IMR-90 (cell line): ENCODE measurements around the gene ACYP1. TPM values are rescaled to one million over a fixed set of nuclear protein-coding genes. Genes with fewer than 3 reads are reported as not detected.

ENCODE experiments used
- ATAC-seq: fragments of 200-7000 bp; cut with Tn5 transposase; 2 replicates; pipeline ENCODE4 v1.9.1; 2020; ENCODE audit warnings: low read depth, mild to moderate bottlenecking, moderate library complexity
- BruUV-seq: library from RNA; stranded (reverse); fragments of 400-500 nt; replicated peaks from 2 replicates; lab custom pipeline; 2021; lab: Mats Ljungman, UMichigan
- CTCF ChIA-PET: fragments of 300-600 bp; formaldehyde crosslinking; extraction: SDS; loops from one replicate; lab custom pipeline; 2021; ENCODE audit warnings: antibody characterized with exemption; lab: Yijun Ruan, JAX
- POLR2A ChIA-PET: fragments of 300-600 bp; sonication (Branson Sonifier 250); formaldehyde crosslinking; loops from one replicate; lab custom pipeline; 2022; ENCODE audit warnings: antibody characterized with exemption; ENCODE audit not compliant: unreplicated experiment; lab: Charles Lee
- DNase-seq: peaks from one replicate; pipeline ENCODE4 v3.0.0; 2013
- H2AFZ ChIP-seq: replicated peaks from 2 replicates; pipeline ENCODE3; 2013; ENCODE audit warnings: low read length, mild to moderate bottlenecking; ENCODE audit not compliant: poor library complexity
- H2AK5ac ChIP-seq: 2 replicates; pipeline ENCODE4 v1.6.1; 2013; ENCODE audit warnings: low read depth, low read length, inconsistent platforms
- H2AK9ac ChIP-seq: replicated peaks from 2 replicates; pipeline ENCODE3; 2013; ENCODE audit warnings: mild to moderate bottlenecking, low read depth, low read length, moderate library complexity; ENCODE audit not compliant: poor library complexity
- H2BK120ac ChIP-seq: 2 replicates; pipeline ENCODE4 v1.6.1; 2013; ENCODE audit warnings: low read depth, low read length, inconsistent platforms
- H2BK15ac ChIP-seq: 3 replicates; pipeline ENCODE4 v1.6.1; 2013; ENCODE audit warnings: low read depth, low read length, inconsistent platforms
- H2BK20ac ChIP-seq: 2 replicates; pipeline ENCODE4 v1.6.1; 2013; ENCODE audit warnings: low read depth, mild to moderate bottlenecking, inconsistent platforms, low read length, moderate library complexity
- H2BK5ac ChIP-seq: 2 replicates; pipeline ENCODE4 v1.6.1; 2013; ENCODE audit warnings: mild to moderate bottlenecking, low read depth, low read length, inconsistent platforms; ENCODE audit not compliant: poor library complexity, severe bottlenecking
- H3K14ac ChIP-seq: replicated peaks from 2 replicates; pipeline ENCODE4 v1.6.1; 2013; ENCODE audit warnings: low read depth, low read length, inconsistent platforms
- H3K18ac ChIP-seq: 2 replicates; pipeline ENCODE4 v1.6.1; 2013; ENCODE audit warnings: low read depth, low read length, control low read depth
- H3K23ac ChIP-seq: 2 replicates; pipeline ENCODE4 v1.6.1; 2013; ENCODE audit warnings: low read depth, low read length, inconsistent platforms
- H3K27ac ChIP-seq: 2 replicates; pipeline ENCODE4 v1.5.1; 2013; ENCODE audit warnings: mild to moderate bottlenecking, control low read depth, low read length; ENCODE audit not compliant: insufficient read depth
- H3K27me3 ChIP-seq: 2 replicates; pipeline ENCODE4 v1.6.1; 2013; ENCODE audit warnings: low read length; ENCODE audit not compliant: control insufficient read depth, insufficient read depth
- H3K36me3 ChIP-seq: 2 replicates; pipeline ENCODE4 v1.6.1; 2013; ENCODE audit warnings: low read length, mixed read lengths; ENCODE audit not compliant: control insufficient read depth, insufficient read depth
- H3K4ac ChIP-seq: 2 replicates; pipeline ENCODE4 v1.6.1; 2013; ENCODE audit warnings: low read depth, low read length, inconsistent platforms
- H3K4me1 ChIP-seq: 2 replicates; pipeline ENCODE4 v1.6.1; 2013; ENCODE audit warnings: low read length, mixed read lengths; ENCODE audit not compliant: control insufficient read depth, insufficient read depth
- H3K4me2 ChIP-seq: 2 replicates; pipeline ENCODE4 v1.6.1; 2013; ENCODE audit warnings: low read depth, mild to moderate bottlenecking, control low read depth, low read length, moderate library complexity
- H3K4me3 ChIP-seq: 2 replicates; pipeline ENCODE4 v1.5.1; 2013; ENCODE audit warnings: low read depth, mild to moderate bottlenecking, control low read depth, low read length, moderate library complexity; ENCODE audit not compliant: insufficient read depth
- H3K56ac ChIP-seq: 2 replicates; pipeline ENCODE4 v1.6.1; 2013; ENCODE audit warnings: low read length, inconsistent platforms; ENCODE audit not compliant: insufficient read depth; ENCODE audit errors: extremely low read depth
- H3K79me1 ChIP-seq, 2 experiments: 2 replicates each; pipeline ENCODE4 v1.6.1; 2013; ENCODE audit warnings: low read length in 2 of 2, inconsistent platforms in 1 of 2, low read depth in 1 of 2
- H3K9ac ChIP-seq: 2 replicates; pipeline ENCODE4 v1.6.1; 2013; ENCODE audit warnings: low read depth, low read length, control low read depth
- H3K9me1 ChIP-seq: 2 replicates; pipeline ENCODE4 v1.6.1; 2013; ENCODE audit warnings: low read length, inconsistent platforms; ENCODE audit not compliant: insufficient read depth
- H3K9me3 ChIP-seq: 2 replicates; pipeline ENCODE4 v1.6.1; 2013; ENCODE audit warnings: low read length; ENCODE audit not compliant: control insufficient read depth, insufficient read depth
- H4K20me1 ChIP-seq: 2 replicates; pipeline ENCODE4 v1.6.1; 2013; ENCODE audit warnings: low read length, inconsistent platforms; ENCODE audit not compliant: insufficient read depth
- H4K5ac ChIP-seq: 2 replicates; pipeline ENCODE4 v1.6.1; 2013; ENCODE audit warnings: mild to moderate bottlenecking, low read depth, low read length, control low read depth
- H4K8ac ChIP-seq, 2 experiments: 2 replicates each; pipeline ENCODE4 v1.6.1; 2013; ENCODE audit warnings: low read depth in 2 of 2, low read length in 2 of 2, control low read depth in 1 of 2, inconsistent platforms in 1 of 2
- H4K91ac ChIP-seq: 2 replicates; pipeline ENCODE4 v1.6.1; 2013; ENCODE audit warnings: low read depth, low read length, inconsistent platforms; ENCODE audit not compliant: insufficient read depth
- POLR2A ChIP-seq: IDR thresholded peaks from 2 replicates; pipeline ENCODE4 v1.6.1; 2012; ENCODE audit warnings: mild to moderate bottlenecking, low read depth, low read length
- RAD21 ChIP-seq: IDR thresholded peaks from 2 replicates; pipeline ENCODE4 v1.6.1; 2012; ENCODE audit warnings: low read length, improper control_type of control experiment
- dilution Hi-C: fragments of 300-500 bp; cut with HindIII; formaldehyde crosslinking; loops from one replicate; pipeline ENCODE4 v1.14.3; 2018; ENCODE audit warnings: low sequenced_read_pairs; ENCODE audit not compliant: unreplicated experiment
- in situ Hi-C: fragments of 300-500 bp; cut with MboI; formaldehyde crosslinking; loops from 3 replicates; pipeline ENCODE4 v1.14.3; 2019; ENCODE audit warnings: low sequenced_read_pairs, inconsistent platforms, mixed read lengths
- intact Hi-C: fragments of 100-400 bp; cut with micrococcal nuclease; formaldehyde crosslinking; loops from 2 replicates; pipeline ENCODE4 v1.10.0; 2022
- polyA plus RNA-seq, 3 experiments: library from polyadenylated mRNA; depleted of rRNA; stranded (reverse); fragments of >200 nt; gene quantifications; 2 replicates each; pipeline ENCODE4 v1.2.3, GENCODE V29; 2012; ENCODE audit warnings: low replicate concordance in 1 of 3
- total RNA-seq: library from RNA; depleted of rRNA; stranded (reverse); fragments of >200 nt; gene quantifications from 2 replicates; pipeline ENCODE4 v1.2.3, GENCODE V29; 2012

The ACYP1 gene
- total and polyA plus RNA-seq, 2 of the 4 experiments (the other 2 are of a cell fraction): 4.1 to 24.0 TPM

- H2AFZ ChIP-seq: no peak overlapping the region
- H2BK20ac ChIP-seq: no peak overlapping the region
- ChIA-PET CTCF (no interaction called here), POLR2A (interaction anchor here (0.6 kb wide), 1 partner anchor 71 kb away, joined by 3 read pairs; no protein-coding TSS in a partner anchor)
- no peaks in the 10 kb centered on the region for H3K4me1 ChIP-seq
- no peak overlapping the region for H2AK9ac ChIP-seq
- H3K27ac ChIP-seq: no peak overlapping the region
- H2BK120ac ChIP-seq: no peak overlapping the region
- no peak overlapping the region for H2BK15ac ChIP-seq
- H3K27me3 ChIP-seq: no peaks in the 10 kb centered on the region
- no peak overlapping the region for H3K4me2 ChIP-seq
- H2AK5ac ChIP-seq: no peak overlapping the region
- no peak overlapping the region for H3K14ac ChIP-seq
- H4K20me1 ChIP-seq: no peaks in the 10 kb centered on the region
- no TSS peak for BruUV-seq
- no peak for DNase-seq
- no peak overlapping the region for H3K4ac ChIP-seq
- no peak overlapping the region for H3K56ac ChIP-seq
- no peak overlapping the region for H3K18ac ChIP-seq
- peaks cover 0 to 3% of the 10 kb centered on the region in 2 experiments; a peak in 1 of 4 replicates for H3K79me1 ChIP-seq
- no peak overlapping the region for H4K91ac ChIP-seq
- no peak overlapping the region for H4K5ac ChIP-seq
- no peak for TF ChIP-seq POLR2A
- no peak for TF ChIP-seq RAD21
- intact Hi-C loops (no loop called here), dilution Hi-C loops (no loop called here), in situ Hi-C loops (no loop called here)
- no peak overlapping the region for H3K4me3 ChIP-seq
- no peaks in the 10 kb centered on the region for H3K9me1 ChIP-seq
- H3K9ac ChIP-seq: no peak overlapping the region
- no peak overlapping the region for H2BK5ac ChIP-seq
- peaks cover 30% of the 10 kb centered on the region for H3K36me3 ChIP-seq
- ATAC-seq: no peak
- H3K23ac ChIP-seq: no peak overlapping the region
- no peaks in the 10 kb centered on the region for H3K9me3 ChIP-seq
- no peak overlapping the region for H4K8ac ChIP-seq
Observed at GRCh38 chr14:75098212-75098611, 34.4 kb upstream of the ACYP1 start.
